Stimulated activated CD4-positive, alpha-beta T cell treated with anti-CD3 and anti-CD28 coated beads, Interleukin-12 subunit alpha, Interleukin-12 subunit beta, amount 100 ng/mL, for 48 hours (primary cell): Measurements from ENCODE around the gene DAPL1.
A peak's percentile ranks its signal among the peaks of the same experiment; 100 is the strongest.

Experiments
- DNase-seq, 3 donors: peaks; one replicate each; pipeline ENCODE4 v3.0.0-alpha.2; 2020; ENCODE audit warnings: low read depth in 2 of 3, low spot score in 1 of 3

DAPL1 gene, protein sequence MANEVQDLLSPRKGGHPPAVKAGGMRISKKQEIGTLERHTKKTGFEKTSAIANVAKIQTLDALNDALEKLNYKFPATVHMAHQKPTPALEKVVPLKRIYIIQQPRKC

DNA sequence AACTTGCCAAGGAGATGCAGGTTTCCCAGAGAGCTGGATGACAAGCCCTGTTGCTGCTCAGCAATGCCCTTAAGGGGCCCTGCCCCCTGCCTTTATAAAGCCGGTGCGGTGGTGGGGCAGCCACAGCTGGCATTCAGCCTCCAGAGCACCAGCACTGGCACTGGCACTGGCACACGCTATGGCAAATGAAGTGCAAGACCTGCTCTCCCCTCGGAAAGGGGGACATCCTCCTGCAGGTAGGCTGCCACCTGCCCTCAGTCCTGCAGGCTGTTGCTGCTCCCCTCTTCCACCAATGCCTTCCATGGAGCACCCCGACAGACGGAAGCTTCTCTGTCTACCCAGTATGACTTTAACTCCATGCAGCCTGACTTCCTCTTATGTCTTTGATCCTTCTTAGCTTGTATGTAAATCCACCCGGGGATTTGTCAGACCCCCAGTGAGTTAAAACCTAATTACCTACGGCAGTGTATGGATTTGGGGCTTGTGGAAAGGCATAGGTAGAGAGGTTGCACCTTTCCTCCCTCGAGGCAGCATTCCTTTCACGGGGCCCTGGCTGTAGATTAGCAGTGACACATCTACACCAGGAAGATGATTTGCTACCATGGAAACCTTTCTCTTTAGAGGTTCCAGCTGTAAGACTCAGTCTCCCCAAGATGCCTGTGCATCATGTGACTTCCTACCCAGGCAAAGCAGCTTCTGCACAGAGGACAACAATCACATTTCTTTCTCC, at the start of gene DAPL1:
Gene DAPL1 (plus strand): TSS at position 123 of the 730 bp plus-strand sequence. CDS start 56 bp downstream, at position 179.
- DNase-seq: no peak

DNA sequence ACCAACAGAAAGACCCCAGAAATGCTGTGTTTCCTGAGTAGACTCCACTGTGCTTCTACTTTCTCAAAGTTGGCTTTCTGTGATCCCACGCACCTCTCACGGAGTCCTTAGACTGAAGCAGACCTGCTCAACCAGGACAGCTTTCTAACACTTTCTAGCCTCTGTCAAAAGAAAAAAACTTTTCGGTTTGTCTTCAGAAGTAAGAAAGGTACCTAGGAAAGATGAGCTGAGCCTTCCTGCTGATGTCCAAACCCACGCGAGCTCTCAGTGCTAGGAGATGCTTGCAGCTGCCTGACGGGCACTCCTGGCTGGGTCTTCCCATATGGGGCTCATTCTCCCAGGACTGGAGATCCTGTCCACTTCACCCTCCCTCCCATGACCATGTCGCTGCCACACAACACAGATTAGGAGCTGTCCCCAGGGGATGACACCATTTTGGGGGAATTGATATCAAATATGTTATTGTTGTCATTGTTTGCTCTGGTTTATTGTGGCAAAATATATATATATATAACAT, 49.2 kb upstream of the DAPL1 start:
- no peak for DNase-seq

DNA sequence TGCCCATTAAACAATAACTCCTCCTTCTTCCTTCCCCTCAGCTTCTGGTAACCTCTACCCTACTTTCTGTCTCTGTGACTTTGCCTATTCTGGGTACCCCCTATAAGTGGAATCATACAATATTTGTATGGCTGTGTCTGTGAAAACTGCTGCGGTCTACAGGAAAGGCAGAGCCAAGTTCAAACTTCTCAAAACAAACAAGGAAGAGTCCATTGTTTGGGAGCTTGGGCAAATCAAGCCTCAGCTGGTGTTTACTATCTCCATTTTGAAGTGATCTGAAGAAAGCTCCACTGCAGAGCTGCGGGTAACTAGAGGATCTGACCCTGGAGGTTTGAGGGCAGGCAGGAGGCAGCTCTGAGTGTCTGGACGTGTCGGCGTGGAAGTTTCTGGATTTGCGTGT, 48.6 kb upstream of the DAPL1 start:
- no peak for DNase-seq

DNA sequence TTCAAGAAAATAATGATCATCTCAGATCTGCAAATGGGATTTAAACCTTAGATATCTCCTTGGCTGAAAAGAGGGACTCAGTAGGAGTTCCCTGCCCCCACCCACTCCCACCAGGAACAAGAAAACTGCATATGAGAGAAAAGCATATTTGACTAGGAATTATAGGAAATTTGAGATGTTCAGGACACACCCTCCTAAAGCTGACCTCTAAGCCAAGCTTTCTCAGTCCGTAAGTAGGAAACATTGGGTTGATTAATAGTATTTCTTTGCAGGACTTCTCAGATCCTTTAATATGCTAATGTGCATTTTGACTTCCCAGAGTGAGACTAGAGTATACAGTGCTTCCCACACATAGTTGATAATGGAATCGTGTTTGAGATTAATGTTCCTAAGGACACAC, 47.8 kb upstream of the DAPL1 start:
- DNase-seq: no peak

DNA sequence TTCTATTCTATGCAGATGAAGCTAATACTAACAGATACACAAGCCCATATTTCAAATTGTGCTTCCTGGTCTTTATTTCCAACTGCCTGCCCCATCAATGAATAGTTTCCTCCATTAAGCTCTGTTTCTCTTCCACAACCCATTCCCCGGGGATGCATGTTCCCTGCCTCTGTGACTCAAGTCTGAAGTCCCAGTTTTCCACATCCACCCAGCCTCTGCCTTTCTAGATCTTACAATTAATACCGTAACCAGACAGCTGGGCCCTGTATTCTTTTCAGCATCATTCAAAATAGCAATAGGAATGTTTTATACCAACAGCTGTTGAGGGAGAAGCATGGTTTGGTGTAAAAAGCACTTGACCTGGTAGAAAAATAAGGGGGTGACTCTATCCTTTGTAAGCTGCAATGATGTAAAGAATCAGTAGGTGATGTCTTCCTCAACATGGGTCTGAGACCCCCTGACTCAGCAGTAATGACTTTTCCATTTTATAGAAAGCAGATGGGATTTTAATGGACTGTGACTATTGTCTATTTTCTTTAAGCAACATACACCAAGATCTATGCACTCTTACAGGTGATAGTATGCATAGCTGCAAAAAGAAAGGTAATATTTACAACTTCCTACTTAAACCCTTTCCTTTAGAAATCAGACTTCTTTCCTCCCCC, 46.1 kb upstream of the DAPL1 start:
- DNase-seq: no peak

DNA sequence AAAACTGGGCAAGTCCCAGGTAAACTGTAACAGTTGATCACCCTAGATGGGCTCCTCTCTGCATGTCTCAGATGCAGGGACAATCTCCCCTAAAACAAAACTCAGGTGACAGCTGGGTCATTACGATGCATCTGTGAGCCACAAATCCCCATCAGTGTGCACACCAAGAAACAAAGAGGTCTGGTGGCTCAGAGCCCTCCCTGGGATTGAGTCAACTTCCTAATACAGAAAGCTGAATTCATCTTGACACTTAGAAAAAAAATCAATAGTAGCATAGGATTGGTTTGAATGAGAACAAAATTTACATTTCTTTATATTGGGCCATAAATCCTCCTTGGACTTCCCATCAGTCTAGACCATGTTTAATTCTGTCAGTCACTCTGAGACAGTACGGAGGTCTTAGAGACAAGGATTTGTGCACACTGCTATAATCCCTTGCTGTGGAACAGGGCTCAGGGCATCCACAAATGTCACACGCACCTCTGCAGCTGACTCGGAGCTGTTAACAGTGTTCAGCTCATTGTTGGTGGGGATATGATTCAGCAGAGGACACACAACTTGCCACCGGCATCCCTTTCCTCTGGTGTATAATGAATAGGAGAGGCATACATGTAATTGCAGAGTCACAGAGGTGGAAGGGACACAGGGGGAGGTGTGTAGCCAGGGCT, 44.5 kb upstream of the DAPL1 start:
- no peak for DNase-seq

DNA sequence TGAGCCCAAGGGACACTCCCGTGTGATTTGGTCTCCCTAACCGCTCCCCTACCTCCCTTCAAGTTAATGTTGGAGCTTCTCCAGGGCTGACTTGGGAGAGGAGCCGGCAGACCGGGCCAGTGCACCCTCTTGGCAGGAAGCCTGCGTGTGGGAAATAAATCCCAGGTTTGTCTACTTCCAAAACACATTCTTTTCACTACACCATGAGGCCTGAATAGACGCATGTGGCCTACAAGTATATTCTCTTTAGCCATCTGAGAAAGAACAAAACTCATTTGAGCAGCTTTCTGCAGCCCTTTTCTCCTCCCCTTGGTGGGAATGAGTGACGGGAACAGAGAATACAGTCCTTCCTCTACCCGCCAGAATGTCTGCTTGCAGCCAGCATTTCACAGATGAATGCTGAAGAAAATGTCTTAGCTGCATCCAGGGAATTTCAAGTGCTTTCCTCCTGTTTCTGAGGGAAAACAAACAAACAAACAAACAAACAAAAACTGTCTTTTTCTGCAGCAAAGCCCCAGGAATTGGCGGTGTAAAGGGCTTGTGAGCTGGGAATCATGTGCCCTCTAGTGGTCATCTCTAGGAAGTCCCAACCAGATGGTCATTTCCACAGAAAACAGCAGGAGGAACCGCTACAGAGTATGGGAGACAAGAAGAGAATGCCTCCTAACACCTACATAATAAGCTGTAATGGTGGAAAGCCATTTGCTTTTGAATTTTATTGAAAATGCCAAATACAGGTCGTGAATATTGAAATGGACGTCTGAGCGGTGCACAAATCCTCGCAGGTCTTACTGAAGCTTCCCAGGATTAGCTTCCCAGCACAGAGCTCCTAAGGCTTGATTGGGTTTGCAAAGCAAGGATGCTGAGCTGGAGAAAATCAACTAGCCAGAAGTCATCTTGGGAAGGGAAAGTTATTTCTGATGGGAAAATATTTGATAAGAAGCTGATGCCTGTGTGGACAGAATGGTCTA, 41.2 kb upstream of the DAPL1 start:
- DNase-seq: peak in 1 of 3 donors; percentile 14

DNA sequence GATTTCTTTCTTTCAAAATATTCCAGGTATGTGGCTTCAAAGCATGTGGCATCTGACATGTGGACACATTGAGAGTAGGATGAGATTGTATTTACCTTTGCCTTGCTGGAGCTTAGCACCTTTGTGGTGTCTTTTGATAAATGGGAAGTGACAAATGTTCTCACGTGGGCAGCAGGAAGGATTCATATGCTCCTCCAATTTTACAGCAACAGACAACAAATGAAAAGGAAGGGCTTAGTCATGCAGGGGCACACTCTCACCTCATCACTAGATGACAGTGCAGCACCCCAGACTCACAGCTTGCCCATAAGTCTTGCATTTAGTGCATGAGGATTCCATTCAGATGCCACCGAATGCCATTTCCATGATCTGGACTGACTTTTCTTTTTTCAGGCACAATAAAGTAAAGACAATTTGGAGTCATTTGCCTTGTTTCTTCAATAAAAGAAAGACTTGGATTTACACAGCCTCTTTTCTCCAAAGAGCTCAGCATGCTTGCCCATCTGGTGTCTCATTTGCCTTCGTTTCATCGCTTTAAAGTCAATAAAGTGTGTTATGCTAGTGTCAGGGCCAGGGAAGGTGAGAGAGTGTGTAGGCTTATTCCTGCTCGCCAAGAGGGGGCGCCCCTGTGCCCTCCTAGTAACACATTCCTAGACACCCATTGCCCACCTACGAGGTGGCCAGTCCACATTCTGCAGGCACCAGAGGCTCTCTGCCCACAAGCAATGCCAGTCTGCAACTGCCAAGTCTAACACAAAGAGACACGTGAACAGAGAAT, 39.6 kb upstream of the DAPL1 start:
- DNase-seq: no peak

DNA sequence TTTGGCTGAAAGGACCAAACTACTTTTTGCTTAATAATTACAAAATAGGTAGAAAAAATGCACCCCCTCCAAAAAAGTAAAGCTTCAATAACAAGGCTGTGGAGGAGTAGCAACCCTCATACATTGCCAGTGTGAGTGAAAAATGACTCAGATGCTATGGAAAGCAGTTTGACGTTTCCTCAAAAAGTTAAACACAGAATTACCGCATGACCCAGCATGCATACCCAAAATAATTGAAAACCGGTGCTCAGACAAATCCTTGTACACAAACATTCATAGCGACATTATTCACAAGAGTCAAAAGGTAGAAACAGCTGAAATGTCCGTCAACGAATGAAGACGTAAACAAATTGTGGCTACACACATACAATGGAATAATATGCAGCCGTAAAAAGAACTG, 38.8 kb upstream of the DAPL1 start:
- no peak for DNase-seq

DNA sequence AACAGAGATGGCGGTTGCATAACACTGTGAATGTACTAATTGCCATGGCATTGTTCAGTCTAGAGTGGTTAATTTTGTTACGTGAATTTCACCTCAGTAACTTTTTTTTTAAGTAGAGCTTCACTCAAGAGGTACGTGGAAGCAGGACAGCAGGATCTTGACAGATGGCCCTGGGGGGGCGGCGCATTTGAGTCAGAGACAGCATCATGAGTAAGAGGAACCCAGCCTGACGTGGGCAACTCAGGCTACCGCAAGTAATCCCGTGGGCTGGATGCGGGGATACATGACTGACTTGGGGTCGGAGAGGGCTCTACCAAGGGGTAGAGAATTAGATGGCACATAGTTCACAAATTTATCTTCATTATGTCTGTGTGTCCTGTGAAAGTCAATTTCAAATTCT, 38.1 kb upstream of the DAPL1 start:
- DNase-seq: no peak

DNA sequence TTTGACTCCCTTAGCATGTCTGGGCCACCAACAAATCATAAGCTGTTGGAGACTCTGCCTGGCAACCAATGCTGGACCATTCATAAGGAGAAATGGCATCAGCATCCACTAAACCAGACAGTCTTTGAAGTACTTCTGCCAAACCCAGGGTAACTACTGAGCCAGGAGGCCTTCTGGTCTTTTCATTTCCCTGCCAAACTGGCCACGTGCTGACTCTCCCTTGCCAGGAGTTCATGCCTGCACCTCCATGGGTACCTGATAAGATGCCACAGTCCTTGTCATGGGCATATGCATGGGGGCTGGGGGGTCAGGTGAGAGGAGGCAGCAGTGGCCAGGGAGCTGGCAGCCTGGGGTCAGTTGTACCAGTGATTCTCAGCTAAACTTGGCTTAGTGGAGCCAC, 34.2 kb upstream of the DAPL1 start:
- no peak for DNase-seq

DNA sequence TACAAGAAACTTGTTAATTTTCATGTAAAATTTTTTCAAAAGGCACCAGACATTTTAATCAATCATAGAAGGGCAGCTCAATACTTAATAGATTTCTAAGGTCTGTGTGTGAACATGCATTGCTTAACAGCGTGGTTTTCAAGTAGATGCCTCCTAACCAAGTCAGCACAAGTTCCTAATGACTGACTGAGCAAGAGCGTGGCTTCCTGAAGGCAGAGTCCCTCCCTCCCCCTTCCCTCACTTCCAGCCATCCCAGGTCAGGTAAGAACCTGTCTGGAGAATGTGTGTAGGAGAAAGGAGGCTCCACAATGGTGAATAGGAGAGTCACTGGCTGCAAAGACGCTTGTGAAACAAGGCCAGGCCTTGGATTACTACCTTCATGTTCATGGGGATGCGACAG, 33.5 kb upstream of the DAPL1 start:
- DNase-seq: no peak

DNA sequence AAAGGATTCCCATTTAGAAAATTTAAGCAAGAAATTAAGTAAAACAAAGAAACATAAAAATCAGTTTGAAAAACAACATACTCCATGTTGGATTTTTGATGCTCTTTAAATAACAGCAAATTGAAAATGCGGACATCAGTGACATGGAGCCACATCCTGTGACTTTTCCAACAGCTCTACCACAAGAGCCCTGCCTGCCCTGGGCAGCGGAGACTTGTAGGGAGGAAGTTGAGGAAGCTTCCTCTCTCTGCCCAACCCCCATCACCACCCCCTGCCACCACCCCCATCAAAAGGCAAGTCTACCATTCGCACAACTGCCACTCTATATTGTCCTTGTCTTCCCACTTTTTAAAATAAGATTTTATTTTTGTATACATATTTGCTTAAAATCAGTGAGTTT, 32.8 kb upstream of the DAPL1 start:
- DNase-seq: no peak

DNA sequence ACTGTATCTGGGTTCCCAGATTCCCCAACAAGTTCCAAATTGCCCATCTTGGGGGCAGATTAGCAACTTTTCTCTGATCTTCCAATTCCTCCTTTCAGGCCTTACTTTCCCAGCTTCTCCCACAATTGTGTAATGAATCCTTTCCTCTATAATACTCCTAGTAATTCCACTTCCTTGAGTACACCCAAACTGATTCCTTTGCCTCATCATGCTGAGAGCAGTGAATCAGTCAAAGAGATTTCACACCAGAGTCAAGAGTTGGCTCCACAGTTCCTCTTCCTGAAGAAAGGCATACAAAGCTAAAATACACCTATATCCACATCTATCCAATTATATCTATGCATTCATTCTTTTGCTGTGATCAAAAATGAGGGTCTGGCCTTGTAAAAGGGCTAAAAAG, 28.6 kb upstream of the DAPL1 start:
- DNase-seq: no peak

DNA sequence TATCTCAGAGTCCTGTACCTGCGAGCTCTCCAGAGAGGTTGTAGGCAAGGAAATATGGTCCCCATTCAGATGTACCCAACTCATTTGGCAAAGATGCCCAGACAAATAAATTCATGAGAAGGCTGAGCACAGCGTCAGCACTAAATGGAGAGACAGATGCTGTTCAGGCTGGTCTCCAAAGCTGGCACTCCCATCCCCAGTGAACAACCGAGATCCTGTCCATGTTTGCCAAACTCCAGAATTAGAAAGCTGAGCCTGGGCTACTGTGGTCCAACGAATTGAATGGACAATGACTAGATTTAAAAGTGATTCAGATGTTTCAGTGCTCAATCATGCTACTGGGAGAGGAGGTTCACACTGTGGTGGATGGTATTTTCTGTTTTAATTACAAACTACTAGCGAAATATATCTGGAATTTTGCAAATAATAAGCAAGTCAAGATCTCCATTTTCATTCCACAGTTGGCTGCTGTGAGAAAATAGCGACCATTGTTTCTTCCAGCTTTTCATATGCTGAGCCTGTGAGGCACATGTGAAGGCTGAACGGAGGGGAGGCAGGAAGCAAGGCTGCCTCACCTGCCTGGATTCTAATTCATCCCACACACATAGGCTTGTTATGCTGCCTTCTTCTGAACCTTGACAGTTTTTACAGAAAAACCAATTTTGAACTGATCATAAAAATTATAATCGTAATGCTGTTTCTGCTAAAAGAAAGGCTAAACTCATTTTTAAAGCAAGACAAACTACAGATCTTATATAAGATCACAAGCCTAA, 22.6 kb upstream of the DAPL1 start:
- no peak for DNase-seq

DNA sequence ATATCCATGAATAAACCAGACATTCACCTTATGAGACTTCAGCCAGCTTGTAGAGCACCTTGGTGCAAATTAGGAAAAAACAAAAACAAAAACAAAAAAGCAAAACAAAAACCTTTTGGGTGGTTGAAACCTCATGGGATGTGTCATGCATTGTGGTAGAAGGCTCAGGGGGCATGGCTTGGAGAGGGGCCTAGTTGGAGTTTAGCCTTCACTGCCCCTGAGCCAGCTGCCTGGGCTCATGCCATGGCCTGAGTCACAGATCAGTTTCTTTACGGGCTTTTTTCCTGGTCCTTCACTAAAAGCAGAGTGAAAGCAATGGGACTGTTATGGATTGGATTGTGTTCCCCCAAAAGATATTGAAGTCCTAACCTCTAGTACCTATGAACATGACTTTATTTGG, 22.0 kb upstream of the DAPL1 start:
- no peak for DNase-seq

DNA sequence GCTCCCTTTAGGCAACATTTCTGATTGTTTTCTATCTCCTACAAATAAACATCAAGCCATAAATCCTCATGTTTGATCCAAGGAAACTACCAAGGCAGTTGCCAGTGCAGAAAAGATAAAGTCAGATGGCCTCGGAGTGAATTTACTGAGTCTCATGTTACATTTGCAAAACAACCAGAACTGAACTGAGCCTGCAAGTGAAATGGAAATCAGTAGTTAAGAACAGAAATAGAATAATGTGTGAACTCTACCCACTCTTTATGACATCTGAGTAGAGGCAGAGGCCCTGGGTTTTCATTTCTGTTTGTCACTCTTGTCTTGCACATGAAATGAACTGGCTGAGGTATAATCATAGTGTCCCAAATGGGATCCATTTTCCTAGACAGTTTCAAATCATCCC, 20.4 kb upstream of the DAPL1 start:
- DNase-seq: no peak

DNA sequence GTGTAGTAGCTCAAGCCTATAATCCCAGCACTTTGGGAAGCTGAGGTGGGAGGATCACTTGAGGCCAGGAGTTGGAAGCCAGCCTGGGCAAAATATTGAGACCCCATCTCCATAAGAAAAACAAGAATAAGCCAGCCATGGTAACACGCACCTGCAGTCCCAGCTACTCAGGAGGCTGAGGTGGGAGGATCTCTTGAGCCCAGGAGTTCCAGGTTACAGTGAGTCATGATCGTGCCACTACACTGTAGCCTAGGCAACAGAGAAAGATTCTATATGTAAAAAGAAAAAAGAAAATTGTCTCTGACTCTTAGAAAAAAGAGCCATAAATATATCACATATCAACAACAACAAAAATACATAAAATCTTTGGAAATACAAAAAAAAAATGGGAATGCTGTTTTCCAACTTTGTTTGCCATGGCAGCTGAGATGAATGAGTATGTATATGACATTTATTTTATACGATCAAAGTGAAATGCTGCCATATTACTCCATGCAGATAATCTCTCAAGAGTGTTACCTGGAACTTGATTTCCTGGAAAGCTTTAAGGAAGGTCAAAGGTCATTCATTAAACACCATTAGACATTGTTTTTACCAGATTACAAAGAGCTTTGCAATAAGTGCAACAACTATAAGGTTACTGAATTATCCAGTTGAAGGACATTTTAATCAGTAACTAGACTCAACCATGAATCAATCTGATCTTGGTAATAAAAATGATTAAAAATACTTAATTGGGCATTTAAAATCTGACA, 19.7 kb upstream of the DAPL1 start:
- DNase-seq: no peak

DNA sequence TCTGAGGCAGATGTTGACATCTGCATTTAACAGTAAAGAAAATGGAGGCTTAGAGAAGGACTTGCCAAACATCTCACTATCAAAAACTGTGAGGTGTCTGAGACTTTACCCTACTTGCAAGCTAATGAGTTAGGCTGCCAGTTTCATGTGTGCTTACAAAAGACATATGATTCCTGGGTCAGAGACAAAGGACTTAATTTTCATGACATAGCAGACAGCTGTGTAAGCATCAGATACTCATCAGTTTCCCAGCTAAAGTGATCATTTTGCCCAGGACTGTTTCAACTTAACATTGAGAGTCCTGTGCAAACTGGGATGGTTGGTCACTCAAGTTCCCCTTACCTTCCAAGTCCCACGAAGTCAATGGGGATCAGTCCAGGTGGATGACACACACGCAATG, 18.9 kb upstream of the DAPL1 start:
- DNase-seq: no peak
